HepG2 (cell line): ENCODE results near the gene EPB41L3. TPM values are rescaled to one million over a fixed set of nuclear protein-coding genes. Genes with fewer than 3 reads are reported as not detected.

Experiments used
- ATAC-seq: fragments of 200-7000 bp; cut with Tn5 transposase; 3 replicates; pipeline ENCODE4 v1.9.1; 2020; ENCODE audit warnings: mild to moderate bottlenecking, moderate library complexity
- BruUV-seq: library from RNA; stranded (reverse); fragments of 400-500 nt; replicated peaks from 2 replicates; lab custom pipeline; 2021; lab: Mats Ljungman, UMichigan
- CTCF ChIA-PET: fragments of 300-600 bp; formaldehyde crosslinking; extraction: SDS; loops from one replicate; lab custom pipeline; 2021; ENCODE audit warnings: low total read pairs, inconsistent platforms, low intra/inter-chr PET ratio; lab: Yijun Ruan, JAX
- POLR2A ChIA-PET: fragments of 350-600 bp; sonication (Branson Sonifier 250); formaldehyde crosslinking; loops from one replicate; lab custom pipeline; 2020; ENCODE audit warnings: antibody characterized with exemption, inconsistent platforms; lab: Yijun Ruan, JAX
- DNase-seq: peaks from one replicate; pipeline ENCODE4 v3.0.0-alpha.2; 2015; ENCODE audit warnings: low spot score
- FAIRE-seq: peaks from 3 replicates; lab custom pipeline; 2011; peaks lifted over from hg19 to GRCh38; lab: Jason Lieb, UNC
- H2AFZ ChIP-seq: one replicate; pipeline ENCODE4 v1.6.1; 2011; ENCODE audit warnings: low read length, inconsistent platforms
- H3K27ac ChIP-seq: fragments of 300-600 bp; 3 replicates; pipeline ENCODE4 v1.8.0; 2011; ENCODE audit warnings: mixed run types, mild to moderate bottlenecking, mixed read lengths, low read length, inconsistent platforms; ENCODE audit not compliant: insufficient read depth; ENCODE audit errors: extremely low read length
- H3K27me3 ChIP-seq, 2 experiments: fragments of 200-600 bp in 1 of 2; 2 replicates in 1 of 2; 3 replicates in 1 of 2; pipeline versions ENCODE4 v1.6.0 to v1.8.0; 2011; ENCODE audit warnings: low read length in 2 of 2, mild to moderate bottlenecking in 2 of 2, moderate library complexity in 2 of 2, inconsistent platforms in 1 of 2; ENCODE audit not compliant: insufficient read depth in 2 of 2, control insufficient read depth in 1 of 2
- H3K36me3 ChIP-seq, 2 experiments: fragments of 200-600 bp in 1 of 2; replicated peaks in 1 of 2; 2 replicates in 1 of 2; 3 replicates in 1 of 2; pipeline versions ENCODE4 v1.5.1 to v1.8.0; 2011; ENCODE audit warnings: low read length in 2 of 2, inconsistent platforms in 1 of 2; ENCODE audit not compliant: insufficient read depth in 2 of 2, control insufficient read depth in 1 of 2
- H3K4me1 ChIP-seq: 2 replicates; pipeline ENCODE4 v1.5.1; 2012; ENCODE audit warnings: low read length, inconsistent platforms; ENCODE audit not compliant: insufficient read depth
- H3K4me2 ChIP-seq: 2 replicates; pipeline ENCODE4 v1.6.0; 2011; ENCODE audit warnings: low read depth, low read length, inconsistent platforms
- H3K4me3 ChIP-seq, 3 experiments: fragments of 200-600 bp in 1 of 3; sonication (generic), shearing (Covaris generic) in 1 of 3; replicated peaks in 1 of 3; 2 replicates each; pipeline ENCODE4 v1.5.1; 2011 to 2016; ENCODE audit warnings: low read length in 3 of 3, inconsistent platforms in 2 of 3, low read depth in 2 of 3, mild to moderate bottlenecking in 2 of 3, control low read depth in 1 of 3, mixed read lengths in 1 of 3; ENCODE audit not compliant: insufficient read depth in 1 of 3
- H3K79me2 ChIP-seq: one replicate; pipeline ENCODE4 v1.6.1; 2011; ENCODE audit warnings: low read length, inconsistent platforms; ENCODE audit not compliant: insufficient read depth
- H3K9ac ChIP-seq: 2 replicates; pipeline ENCODE4 v1.6.0; 2011; ENCODE audit warnings: mild to moderate bottlenecking, low read depth, low read length, inconsistent platforms; ENCODE audit not compliant: insufficient read depth
- H3K9me3 ChIP-seq: 2 replicates; pipeline ENCODE4 v1.5.1; 2012; ENCODE audit warnings: mild to moderate bottlenecking, low read length
- H4K20me1 ChIP-seq: 2 replicates; pipeline ENCODE4 v1.6.0; 2011; ENCODE audit warnings: inconsistent platforms, mild to moderate bottlenecking, low read length, moderate library complexity; ENCODE audit not compliant: insufficient read depth
- CEBPZ ChIP-seq: IDR thresholded peaks from 2 replicates; pipeline ENCODE4 v1.6.1; 2012; ENCODE audit warnings: low read length, improper control_type of control experiment
- HOXA7 ChIP-seq: sonication (generic); formaldehyde crosslinking; IDR thresholded peaks from 2 replicates; pipeline ENCODE4 v1.8.1; 2022; ENCODE audit warnings: mild to moderate bottlenecking, missing genetic modification reagents, moderate library complexity
- JARID2 ChIP-seq: sonication (generic); formaldehyde crosslinking; IDR thresholded peaks from 2 replicates; pipeline ENCODE4 v1.8.1; 2023; ENCODE audit warnings: missing genetic modification reagents, inconsistent platforms; ENCODE audit not compliant: insufficient replicate concordance
- MATR3 ChIP-seq: sonication (generic); formaldehyde crosslinking; IDR thresholded peaks from 2 replicates; pipeline ENCODE4 v1.4.0; 2020; ENCODE audit warnings: missing genetic modification reagents
- REST ChIP-seq, 2 experiments: IDR thresholded peaks; 2 replicates each; pipeline ENCODE4 v1.6.1; 2011 to 2012; ENCODE audit warnings: low read length in 2 of 2, borderline replicate concordance in 1 of 2, low read depth in 1 of 2, mild to moderate bottlenecking in 1 of 2, moderate library complexity in 1 of 2
- SCMH1 ChIP-seq: sonication (generic); formaldehyde crosslinking; IDR thresholded peaks from 2 replicates; pipeline ENCODE4 v1.9.0; 2021; ENCODE audit warnings: missing genetic modification reagents, mild to moderate bottlenecking, borderline replicate concordance
- SRY ChIP-seq: sonication (generic); formaldehyde crosslinking; IDR thresholded peaks from 2 replicates; pipeline ENCODE4 v1.8.0; 2022; ENCODE audit warnings: mild to moderate bottlenecking, missing genetic modification reagents
- ZNF296 ChIP-seq: sonication (generic); formaldehyde crosslinking; conservative IDR thresholded peaks from 2 replicates; pipeline ENCODE4 v1.5.0; 2020; ENCODE audit warnings: mild to moderate bottlenecking, missing genetic modification reagents
- ZNF569 ChIP-seq: sonication (generic); formaldehyde crosslinking; IDR thresholded peaks from 2 replicates; pipeline ENCODE4 v1.5.0; 2020; ENCODE audit warnings: mild to moderate bottlenecking, missing genetic modification reagents, moderate library complexity, borderline replicate concordance
- ZNF639 ChIP-seq: conservative IDR thresholded peaks from 2 replicates; pipeline ENCODE4 v1.6.1; 2018; ENCODE audit warnings: missing genetic modification reagents
- ZNF660 ChIP-seq: sonication (generic); formaldehyde crosslinking; IDR thresholded peaks from 2 replicates; pipeline ENCODE4 v1.5.1; 2020; ENCODE audit warnings: mild to moderate bottlenecking, low read depth, missing genetic modification reagents, borderline replicate concordance
- WGBS: methylation state at CpG from one replicate; pipeline ENCODE4 v1.1.6; 2017; ENCODE audit warnings: low lambda C conversion rate; 5-methylcytosine and 5-hydroxymethylcytosine counted together
- in situ Hi-C: cut with HindIII; loops from 2 replicates; pipeline ENCODE4 v1.10.0; 2017; ENCODE audit warnings: low pct_unique_long_range_greater_than_20kb; ENCODE audit not compliant: extremely low pct_ligation_motif_present
- intact Hi-C: fragments of 100-400 bp; cut with micrococcal nuclease; formaldehyde crosslinking; loops from one replicate; pipeline ENCODE4 v1.10.0; 2022; ENCODE audit not compliant: unreplicated experiment
- polyA plus RNA-seq, 8 experiments: library from polyadenylated mRNA; depleted of rRNA in 3 of 8; stranded (reverse) in 7 of 8; unstranded in 1 of 8; fragments of >200 nt; fragmentation: Illumina TruSeq in 4 of 8; extraction: Trizol in 4 of 8; gene quantifications; 2 replicates each; pipeline versions ENCODE4 v1.2.1 to v1.2.3, GENCODE V29; 2011 to 2016; ENCODE audit warnings: low read depth in 4 of 8, missing spikeins in 1 of 8, mixed read lengths in 1 of 8; ENCODE audit not compliant: insufficient read depth in 1 of 8
- total RNA-seq, 5 experiments: library from RNA; depleted of rRNA; stranded (reverse); fragments of >200 nt; fragmentation: Illumina TruSeq; extraction: Trizol; gene quantifications; 2 replicates each; pipeline ENCODE4 v1.2.3, GENCODE V29; 2016; ENCODE audit warnings: low read depth in 1 of 5
- TF ChIP-seq, protein P1 (sequence below): fragments of 450-650 bp; IDR thresholded peaks from 2 replicates; pipeline ENCODE4 v1.6.1; 2017; ENCODE audit warnings: mild to moderate bottlenecking

The EPB41L3 gene
- total and polyA plus RNA-seq, 2 of the 13 experiments (the other 11 are each of a cell fraction or from before 2014, with no cell fraction given) = not detected

GRCh38 chr18:5419601-5420000, 124.2 kb downstream of the EPB41L3 start:
- FAIRE-seq (no peak), DNase-seq (no peak), ATAC-seq (no peak)
- no peaks in the 10 kb centered on the region for H3K4me1 ChIP-seq
- no peak overlapping the region for H3K9ac ChIP-seq
- in situ Hi-C loops (no loop called here), intact Hi-C loops (no loop called here)
- no peaks in the 10 kb centered on the region for H3K9me3 ChIP-seq
- H3K4me3 ChIP-seq = no peak overlapping the region
- WGBS = 2% methylated on average over 9 of the region's 9 CpGs
- POLR2A ChIA-PET = no interaction called here
- CTCF ChIA-PET = no interaction called here
- no peak overlapping the region for H3K27ac ChIP-seq
- H3K27me3 ChIP-seq = peaks cover 0 to 33% of the 10 kb centered on the region in 2 experiments; a peak in 2 of 5 replicates
- no peaks in the 10 kb centered on the region for H4K20me1 ChIP-seq
- no peak overlapping the region for H3K4me2 ChIP-seq
- no peaks in the 10 kb centered on the region for H3K36me3 ChIP-seq
- H2AFZ ChIP-seq = no peak overlapping the region
- BruUV-seq = no TSS peak
- no peaks in the 10 kb centered on the region for H3K79me2 ChIP-seq
- TF ChIP-seq REST (IDR thresholded peaks at IDR 0.05; ENCODE audit: borderline replicate concordance in 1 of 2, low read depth in 1 of 2, low read length in 2 of 2) (no peak), SRY (no peak), JARID2 (CRISPR knock-in tag) (no peak), MATR3 (CRISPR knock-in tag) (no peak), CEBPZ (no peak), ZNF296 (no peak), ZNF660 (CRISPR knock-in tag) (no peak), ZNF639 (CRISPR knock-in tag) (no peak), HOXA7 (CRISPR knock-in tag) (no peak), SCMH1 (no peak), ZNF569 (CRISPR knock-in tag) (no peak)
- TF ChIP-seq, protein P1, sequence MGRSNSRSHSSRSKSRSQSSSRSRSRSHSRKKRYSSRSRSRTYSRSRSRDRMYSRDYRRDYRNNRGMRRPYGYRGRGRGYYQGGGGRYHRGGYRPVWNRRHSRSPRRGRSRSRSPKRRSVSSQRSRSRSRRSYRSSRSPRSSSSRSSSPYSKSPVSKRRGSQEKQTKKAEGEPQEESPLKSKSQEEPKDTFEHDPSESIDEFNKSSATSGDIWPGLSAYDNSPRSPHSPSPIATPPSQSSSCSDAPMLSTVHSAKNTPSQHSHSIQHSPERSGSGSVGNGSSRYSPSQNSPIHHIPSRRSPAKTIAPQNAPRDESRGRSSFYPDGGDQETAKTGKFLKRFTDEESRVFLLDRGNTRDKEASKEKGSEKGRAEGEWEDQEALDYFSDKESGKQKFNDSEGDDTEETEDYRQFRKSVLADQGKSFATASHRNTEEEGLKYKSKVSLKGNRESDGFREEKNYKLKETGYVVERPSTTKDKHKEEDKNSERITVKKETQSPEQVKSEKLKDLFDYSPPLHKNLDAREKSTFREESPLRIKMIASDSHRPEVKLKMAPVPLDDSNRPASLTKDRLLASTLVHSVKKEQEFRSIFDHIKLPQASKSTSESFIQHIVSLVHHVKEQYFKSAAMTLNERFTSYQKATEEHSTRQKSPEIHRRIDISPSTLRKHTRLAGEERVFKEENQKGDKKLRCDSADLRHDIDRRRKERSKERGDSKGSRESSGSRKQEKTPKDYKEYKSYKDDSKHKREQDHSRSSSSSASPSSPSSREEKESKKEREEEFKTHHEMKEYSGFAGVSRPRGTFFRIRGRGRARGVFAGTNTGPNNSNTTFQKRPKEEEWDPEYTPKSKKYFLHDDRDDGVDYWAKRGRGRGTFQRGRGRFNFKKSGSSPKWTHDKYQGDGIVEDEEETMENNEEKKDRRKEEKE = no peak
